ENCODE data around the gene LSAMP.
"Not testable (repeated sequence)": the region's sequence is repeated elsewhere in the genome, so short reads cannot be mapped to it uniquely, and the experiment has no call there.

The LSAMP gene

GRCh38 chr3:115760716-115761115 lies 684.6 kb downstream of the LSAMP start:
- no peak for DNase-seq (ENCODE audit: low read depth, low spot score)

DNA sequence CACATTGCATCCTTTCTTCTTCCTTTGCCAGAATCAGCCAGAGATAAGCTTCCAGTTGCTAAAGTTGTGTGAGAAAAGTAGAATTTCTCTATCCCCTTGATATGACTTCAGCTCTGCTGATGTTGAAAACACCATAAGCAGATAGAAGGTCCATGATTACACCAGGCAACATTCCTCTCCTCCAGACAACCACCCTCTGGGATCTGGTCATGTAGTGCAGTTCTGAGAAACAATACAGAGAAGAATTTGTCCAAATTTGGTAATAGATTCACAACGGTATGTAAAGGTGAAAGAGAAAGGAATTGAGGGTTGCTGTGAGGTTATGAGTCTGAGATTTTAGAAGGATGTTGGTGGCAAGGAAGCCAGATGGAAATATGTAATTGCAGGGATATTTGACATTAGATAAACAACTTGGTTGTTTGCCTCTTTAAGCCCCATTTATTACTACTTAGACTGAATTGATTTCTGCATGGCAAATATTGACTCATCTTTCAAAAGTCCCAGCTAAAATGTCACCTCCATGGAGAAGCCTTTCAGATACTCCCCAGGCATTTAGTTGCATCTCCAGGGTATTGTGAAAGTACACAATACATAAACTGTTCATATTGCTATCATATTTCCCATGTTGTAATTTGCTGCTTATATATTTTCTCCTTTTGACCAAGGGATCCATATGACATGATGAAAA lies 687.1 kb downstream of the LSAMP start:
- no peak for DNase-seq (ENCODE audit: low read depth, low spot score)

DNA sequence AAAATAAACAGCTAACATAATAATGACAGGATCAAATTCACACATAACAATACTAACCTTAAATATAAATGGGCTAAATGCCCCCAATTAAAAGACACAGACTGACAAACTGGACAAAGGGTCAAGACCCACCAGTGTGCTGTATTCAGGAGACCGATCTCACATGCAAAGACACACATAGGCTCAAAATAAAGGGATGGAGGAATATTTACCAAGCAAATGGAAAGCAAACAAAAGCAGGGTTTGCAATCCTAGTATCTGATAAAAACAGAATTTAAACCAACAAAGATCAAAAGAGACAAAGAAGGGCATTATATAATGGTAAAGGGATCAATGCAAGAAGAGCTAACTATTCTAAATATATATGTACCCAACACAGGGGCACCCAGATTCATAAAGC lies 692.3 kb downstream of the LSAMP start:
- not testable (repeated sequence) for DNase-seq (ENCODE audit: low read depth, low spot score)

Measured in brain pericyte (primary cell).